Panc1 (cell line): ENCODE results near the gene NDUFS7. TPM values are rescaled to one million over a fixed set of nuclear protein-coding genes. Genes with fewer than 3 reads are reported as not detected.

Experiments
- ATAC-seq: fragments of 200-7000 bp; cut with Tn5 transposase; 2 replicates; pipeline ENCODE4 v1.9.1; 2020; ENCODE audit warnings: mild to moderate bottlenecking, moderate library complexity
- Bru-seq: library from RNA; stranded (reverse); fragments of 400-500 nt; gene quantifications from one replicate; lab custom pipeline; 2021; lab: Mats Ljungman, UMichigan
- BruChase-seq, 2 experiments: library from RNA; stranded (reverse); fragments of 400-500 nt; gene quantifications; one replicate each; lab custom pipeline; 2021; lab: Mats Ljungman, UMichigan
- BruUV-seq: library from RNA; stranded (reverse); fragments of 400-500 nt; replicated peaks from 2 replicates; lab custom pipeline; 2021; lab: Mats Ljungman, UMichigan
- CTCF ChIA-PET: fragments of 300-600 bp; sonication (Branson Sonifier 250); formaldehyde crosslinking; loops from one replicate; lab custom pipeline; 2022; ENCODE audit warnings: antibody characterized with exemption; lab: Charles Lee
- POLR2A ChIA-PET: fragments of 300-600 bp; sonication (Branson Sonifier 250); formaldehyde crosslinking; loops from one replicate; lab custom pipeline; 2022; ENCODE audit warnings: antibody characterized with exemption; lab: Charles Lee
- DNase-seq: peaks from one replicate; pipeline ENCODE4 v3.0.0-alpha.2; 2010; ENCODE audit warnings: low read depth, low spot score
- H3K27ac ChIP-seq: 2 replicates; pipeline ENCODE4 v1.5.1; 2011; ENCODE audit warnings: mild to moderate bottlenecking, low read length, inconsistent platforms
- H3K27me3 ChIP-seq: fragments of 200-500 bp; sonication (Bioruptor generic); 2 replicates; pipeline ENCODE4 v1.6.0; 2014; ENCODE audit warnings: low read length, inconsistent platforms; ENCODE audit not compliant: control insufficient read depth, insufficient read depth
- H3K36me3 ChIP-seq: fragments of 200-500 bp; sonication (Bioruptor generic); 2 replicates; pipeline ENCODE4 v1.5.1; 2014; ENCODE audit warnings: inconsistent platforms, mild to moderate bottlenecking, low read length, moderate library complexity; ENCODE audit not compliant: control insufficient read depth, insufficient read depth
- H3K4me1 ChIP-seq: 2 replicates; pipeline ENCODE4 v1.5.1; 2011; ENCODE audit warnings: inconsistent platforms, mild to moderate bottlenecking, low read length, moderate library complexity; ENCODE audit not compliant: control insufficient read depth, insufficient read depth
- H3K4me3 ChIP-seq, 2 experiments: 2 replicates each; pipeline ENCODE4 v1.5.1; 2011 to 2012; ENCODE audit warnings: low read depth in 2 of 2, low read length in 2 of 2, mild to moderate bottlenecking in 2 of 2, inconsistent platforms in 1 of 2, moderate library complexity in 1 of 2
- H3K9me3 ChIP-seq: fragments of 200-500 bp; sonication (Bioruptor generic); 2 replicates; pipeline ENCODE4 v1.5.1; 2014; ENCODE audit warnings: low read depth, mild to moderate bottlenecking, inconsistent platforms, low read length, moderate library complexity; ENCODE audit not compliant: control insufficient read depth, insufficient read depth
- CTCF ChIP-seq: fragments of 450-650 bp; IDR thresholded peaks from 2 replicates; pipeline ENCODE4 v1.5.1; 2017; ENCODE audit warnings: mild to moderate bottlenecking
- POLR2AphosphoS5 ChIP-seq: IDR thresholded peaks from 2 replicates; pipeline ENCODE4 v1.6.1; 2012; ENCODE audit warnings: mild to moderate bottlenecking, low read depth, low read length, moderate library complexity
- REST ChIP-seq, 2 experiments: IDR thresholded peaks; 2 replicates each; pipeline ENCODE4 v1.6.1; 2011 to 2012; ENCODE audit warnings: low read depth in 2 of 2, control low read depth in 1 of 2, low read length in 1 of 2, mild to moderate bottlenecking in 1 of 2, moderate library complexity in 1 of 2; ENCODE audit not compliant: insufficient read depth in 1 of 2
- SIN3A ChIP-seq: IDR thresholded peaks from 2 replicates; pipeline ENCODE4 v1.6.1; 2012; ENCODE audit warnings: low read depth, mild to moderate bottlenecking, low read length, moderate library complexity, borderline replicate concordance; ENCODE audit not compliant: insufficient read depth
- TCF7L2 ChIP-seq: IDR thresholded peaks from 2 replicates; pipeline ENCODE4 v1.6.1; 2011; ENCODE audit warnings: mild to moderate bottlenecking, low read depth, low read length, inconsistent platforms
- in situ Hi-C: cut with HindIII; loops from 2 replicates; pipeline ENCODE4 v1.10.0; 2016; ENCODE audit warnings: low sequenced_read_pairs, low pct_unique_long_range_greater_than_20kb
- intact Hi-C: fragments of 100-400 bp; cut with micrococcal nuclease; formaldehyde crosslinking; loops from one replicate; pipeline ENCODE4 v1.10.0; 2022; ENCODE audit not compliant: unreplicated experiment
- long read RNA-seq: library from polyadenylated mRNA; unstranded; transcript quantifications from one replicate; pipeline ENCODE4 v2.0.0, GENCODE V29; 2021; ENCODE audit not compliant: unreplicated experiment
- polyA plus RNA-seq: library from polyadenylated mRNA; unstranded; fragments of >200 nt; gene quantifications from one replicate; pipeline ENCODE4 v1.2.1, GENCODE V29; 2012; ENCODE audit warnings: missing spikeins; ENCODE audit not compliant: insufficient read length
- total RNA-seq: library from RNA; stranded (reverse); gene quantifications from one replicate; pipeline ENCODE4 v1.2.1, GENCODE V29; 2021; ENCODE audit not compliant: unreplicated experiment

NDUFS7 gene
- total RNA-seq: 73.0 TPM
- polyA plus RNA-seq: 132 TPM
- Bru-seq, nascent RNA: percentile 55 among the genes with signal in this experiment
- BruChase-seq, experiment 1, labeled RNA remaining after a 2-hour chase: percentile 64 among the genes with signal in this experiment
- BruChase-seq, experiment 2, labeled RNA remaining after a 6-hour chase: percentile 64 among the genes with signal in this experiment
- long read RNA-seq, transcript NDUFS7-217 (1 exons, 3,743 nt): minor isoform, 23 of 123 reads
- long read RNA-seq, transcript NDUFS7-202 (7 exons, 2,818 nt): minor isoform, 6 of 123 reads
- long read RNA-seq, transcript NDUFS7-201 (8 exons, 1,039 nt): major isoform, 66 of 123 reads
- long read RNA-seq, partial matches to known transcripts: 19 of 123 reads
- long read RNA-seq, other reads (novel, unspliced or antisense): 5 of 123 reads

GRCh38 chr19:1383312-1384084, at the start of gene NDUFS7:
Gene NDUFS7 (plus strand): TSS chr19:1383907. CDS start chr19:1383927, 20 bp downstream.
- in situ Hi-C loops: no loop called here

More at GRCh38 chr19:1383312-1384084, at the start of gene NDUFS7:
- intact Hi-C loops: no loop called here
- DNase-seq (peak; percentile 58), ATAC-seq (peak; percentile 89)
- no peaks in the 10 kb centered on the region for H3K27me3 ChIP-seq
- H3K9me3 ChIP-seq: no peaks in the 10 kb centered on the region
- H3K4me3 ChIP-seq: peak within 1 kb of the TSS; percentile 85 to 86
- H3K4me1 ChIP-seq: no peaks in the 10 kb centered on the region
- BruUV-seq: no TSS peak
- H3K27ac ChIP-seq: peak within 1 kb of the TSS; percentile 86
- CTCF ChIA-PET: interaction anchor here (0.5 to 0.6 kb wide), 2 partner anchors 22 to 52 kb away, joined by 4 to 5 read pairs; no protein-coding TSS in a partner anchor
- no peak for TF ChIP-seq CTCF
- TF ChIP-seq POLR2AphosphoS5: peak; percentile 73
- peak in 1 of 2 experiments; percentile 27; a peak in 1 of 4 replicates for TF ChIP-seq REST (IDR thresholded peaks at IDR 0.05; ENCODE audit: insufficient read depth in 1 of 2, low read depth in 2 of 2, low read length in 1 of 2)
- TF ChIP-seq SIN3A: peak; percentile 91; the same call in 1 of the 2 replicates
- TF ChIP-seq TCF7L2: 0 out of 2 replicates have a peak, but pooled peaks have one; percentile 45
- POLR2A ChIA-PET: no interaction called here
- peaks cover 4% of the 10 kb centered on the region; the same call in 1 of the 2 replicates for H3K36me3 ChIP-seq
